NCI-H2029 (cell line): ENCODE results near the gene USB1.

ENCODE experiments used
- DNase-seq: peaks from one replicate; lab custom pipeline; 2025; lab: John Stamatoyannopoulos, UW

Gene USB1

GRCh38 chr16:58049232-58050185 is 48.3 kb downstream of the USB1 start:
- no peak for DNase-seq

DNA sequence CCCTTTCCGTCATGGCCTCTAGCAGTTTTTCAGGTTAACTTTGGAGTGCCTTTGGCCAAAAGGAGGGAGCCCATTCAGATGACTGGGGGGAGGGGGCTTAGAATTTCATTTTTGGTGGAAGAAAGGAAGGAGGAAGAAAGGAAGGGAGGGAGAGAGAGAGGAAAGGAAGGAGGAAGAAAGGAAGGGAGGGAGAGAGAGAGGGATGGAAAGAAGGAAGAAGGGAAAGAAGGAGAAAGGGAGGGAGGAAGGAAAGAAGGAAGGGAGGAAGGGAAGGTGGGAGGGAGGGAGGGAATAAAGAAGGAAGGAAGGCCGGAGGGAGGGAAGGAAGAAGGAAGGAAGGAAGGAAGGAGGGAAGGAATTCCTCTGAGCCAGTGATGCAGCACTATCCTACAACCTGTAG is 50.1 kb downstream of the USB1 start:
- DNase-seq, result no peak

- no peak for DNase-seq
These were observed 50.8 kb downstream of the USB1 start for GRCh38 chr16:58051821-58052603.

DNA sequence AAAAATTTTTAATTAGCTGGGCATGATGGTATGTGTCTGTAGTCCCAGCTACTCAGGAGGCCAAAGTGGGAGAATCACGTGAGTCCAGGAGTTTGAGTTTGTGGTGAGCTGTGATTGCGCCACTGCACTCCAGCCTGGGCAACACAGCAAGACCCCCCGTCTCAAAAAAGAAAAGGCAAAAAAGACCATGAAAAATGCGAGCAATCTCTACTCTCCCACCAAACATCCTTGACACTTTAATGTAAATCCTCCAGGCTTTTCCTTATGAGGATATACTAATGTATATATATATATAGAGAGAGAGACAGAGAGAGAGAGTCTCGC is 52.4 kb downstream of the USB1 start:
- DNase-seq, result no peak

- DNase-seq, result no peak
These were observed 53.1 kb downstream of the USB1 start for GRCh38 chr16:58054289-58054688.

GRCh38 chr16:58056580-58056979 is 55.4 kb downstream of the USB1 start:
- no peak for DNase-seq

- DNase-seq, result no peak
These were observed 55.9 kb downstream of the USB1 start for GRCh38 chr16:58057121-58057520.

DNA sequence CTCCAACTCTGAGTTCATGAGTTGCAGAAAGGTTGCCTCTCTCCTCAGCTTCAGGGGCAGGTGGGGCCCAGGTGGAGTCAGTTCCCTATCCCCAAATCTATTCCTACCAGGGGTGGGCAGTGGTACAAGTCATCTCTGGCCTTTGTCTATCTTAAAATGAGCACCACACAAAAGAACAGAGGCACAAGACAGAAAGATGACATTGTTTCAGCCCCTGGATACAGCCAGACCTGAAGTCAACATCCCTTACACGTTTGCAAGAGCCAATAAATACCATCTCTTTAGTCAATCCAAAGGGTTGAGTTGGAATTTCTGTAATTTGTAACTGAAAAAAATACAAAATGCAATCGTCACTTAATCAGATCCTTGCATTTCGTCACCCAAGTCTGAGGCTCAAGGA is 56.6 kb downstream of the USB1 start:
- DNase-seq, result no peak

- DNase-seq, result no peak
These were observed 61.6 kb downstream of the USB1 start for GRCh38 chr16:58062821-58063220.

DNA sequence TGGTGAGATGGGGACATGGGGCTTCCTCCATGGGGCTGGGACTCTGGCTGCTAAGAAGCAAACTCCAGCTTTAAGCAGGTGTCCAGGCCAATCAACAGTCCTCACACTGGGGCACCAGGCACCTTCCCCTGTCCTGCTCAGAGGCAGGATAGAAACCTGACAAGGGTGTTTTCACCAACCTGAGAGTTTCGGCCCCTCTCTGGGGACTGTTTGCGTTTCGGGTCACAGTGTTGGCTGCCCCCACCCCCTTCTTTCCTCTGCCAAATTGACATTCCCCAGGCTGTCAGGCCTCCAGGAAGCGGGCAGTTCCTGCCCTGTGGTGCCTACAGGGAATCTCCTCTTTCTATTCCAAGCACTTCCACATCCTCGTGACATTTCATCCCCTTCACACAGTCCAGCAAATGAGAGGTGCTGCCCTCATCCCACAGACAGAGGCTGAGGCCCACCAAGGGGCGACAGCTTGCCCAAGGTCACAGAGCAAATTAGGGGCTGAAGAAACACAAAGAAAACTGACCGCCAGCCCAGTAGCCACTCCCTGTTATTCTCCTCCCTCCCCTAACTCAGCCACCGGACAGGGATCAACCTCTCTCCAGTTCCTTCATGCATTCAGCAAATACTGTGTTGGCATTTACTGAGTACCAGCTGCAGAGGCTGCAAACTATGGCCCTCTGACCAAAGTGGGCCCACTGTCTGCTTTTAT is 62.3 kb downstream of the USB1 start:
- no peak for DNase-seq

GRCh38 chr16:58070585-58070984 is 69.4 kb downstream of the USB1 start:
- no peak for DNase-seq
